Measurements from ENCODE around the gene CKM. TPM values are rescaled to one million over a fixed set of nuclear protein-coding genes. Genes with fewer than 3 reads are reported as not detected.

Gene CKM
- not detected for total RNA-seq

DNA sequence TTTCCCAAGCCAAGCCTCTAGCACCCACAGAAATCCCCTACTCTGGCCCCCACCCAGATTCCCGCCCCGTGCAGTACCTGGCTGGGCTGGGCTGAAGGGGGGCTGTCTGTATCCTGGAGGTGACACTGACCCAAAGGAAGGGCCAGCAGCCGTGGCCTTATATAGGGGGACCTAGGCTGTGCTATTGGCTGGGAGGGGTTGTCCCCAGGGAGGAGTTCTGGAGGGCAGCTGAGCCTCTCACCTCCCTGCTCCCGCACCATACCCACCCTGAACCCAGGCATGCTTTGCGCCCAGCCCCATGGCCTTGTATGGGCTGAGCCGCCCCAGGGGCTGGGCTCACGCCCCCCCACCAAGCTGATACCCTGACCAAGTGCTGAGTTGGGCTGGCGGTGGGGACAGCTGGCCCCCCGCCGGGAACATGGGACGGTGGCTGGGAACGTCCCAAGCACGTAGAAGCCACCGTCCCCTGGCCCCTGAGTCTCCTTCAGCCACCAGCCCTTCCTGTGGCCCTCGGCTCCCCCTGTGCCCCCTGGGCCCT, at the start of gene CKM:
TSS of gene CKM (minus strand) at position 132 of the 538 bp plus-strand sequence. CDS start 3,162 bp downstream, outside the sequence.
- H3K9me3 ChIP-seq: no peaks in the 10 kb centered on the region
- intact Hi-C loops (cut with DNase I): no loop called here
- no peak within 1 kb of the TSS for H3K27ac ChIP-seq
- peaks cover 7% of the 10 kb centered on the region for H3K27me3 ChIP-seq
- H3K36me3 ChIP-seq: no peaks in the 10 kb centered on the region
- H3K4me1 ChIP-seq: no peaks in the 10 kb centered on the region
- TF ChIP-seq POLR2A (IDR thresholded peaks at IDR 0.05) (no peak), POLR2AphosphoS5 (IDR thresholded peaks at IDR 0.05; ENCODE audit: insufficient read depth in 1 of 2, low read depth in 1 of 2) (no peak), CTCF (IDR thresholded peaks at IDR 0.05) (no peak)
- H3K4me3 ChIP-seq: peak within 1 kb of the TSS in 1 of 2 donors; percentile 8
- no peak for DNase-seq (ENCODE audit: extremely low spot score in 2 of 2)

DNA sequence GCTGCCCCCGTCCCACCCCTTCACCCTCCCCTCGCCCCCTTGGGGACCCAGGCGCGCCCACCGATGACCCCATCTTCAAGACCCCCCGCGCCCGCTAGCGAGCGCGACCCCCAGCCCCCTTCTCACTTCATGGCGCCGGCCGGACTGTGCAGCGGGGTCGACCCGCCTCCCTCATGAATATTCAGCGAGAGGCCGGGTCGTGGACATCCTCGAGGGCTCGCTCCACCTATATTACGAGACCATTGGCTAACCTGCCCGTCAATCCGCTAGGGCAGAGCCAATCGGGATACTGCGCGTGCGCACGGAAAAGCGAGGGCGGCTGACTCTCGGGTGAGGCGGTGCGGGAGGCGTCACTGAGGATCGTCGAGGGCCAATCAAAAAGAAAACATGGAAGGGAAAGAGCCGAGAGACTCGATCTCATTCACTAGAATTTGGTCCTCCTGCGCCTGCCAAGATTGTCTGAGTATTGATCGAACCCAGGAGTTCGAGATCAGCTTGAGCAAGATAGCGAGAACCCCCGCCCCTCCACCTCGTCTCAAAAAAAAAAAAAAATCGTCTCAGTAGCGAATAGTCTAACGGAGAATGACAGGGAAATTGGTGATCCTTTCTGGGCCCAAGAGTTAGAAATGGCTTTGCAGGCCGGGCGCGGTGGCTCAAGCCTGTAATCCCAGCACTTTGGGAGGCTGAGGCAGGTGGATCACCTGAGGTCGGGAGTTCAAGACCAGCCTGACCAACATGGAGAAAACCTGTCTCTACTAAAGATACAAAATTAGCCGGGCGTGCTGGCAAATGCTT, 47.9 kb upstream of the CKM start, which contains the start of gene ERCC2:
TSS of gene ERCC2 (minus strand) at position 164 of the 795 bp plus-strand sequence. CDS start at position 131, 33 bp downstream.
- intact Hi-C loops (cut with DNase I): no loop called here

GRCh38 chr19:45368737-45369340, 46.2 kb upstream of the CKM start:
- H3K4me1 ChIP-seq: peaks cover 11% of the 10 kb centered on the region
- H3K27me3 ChIP-seq: no peaks in the 10 kb centered on the region
- no peaks in the 10 kb centered on the region for H3K36me3 ChIP-seq
- intact Hi-C loops (cut with DNase I): no loop called here
- no peak overlapping the region for H3K27ac ChIP-seq
- no peak overlapping the region for H3K4me3 ChIP-seq
- TF ChIP-seq POLR2A (IDR thresholded peaks at IDR 0.05): no peak
- TF ChIP-seq POLR2AphosphoS5 (IDR thresholded peaks at IDR 0.05; ENCODE audit: insufficient read depth in 1 of 2, low read depth in 1 of 2): no peak
- no peak for TF ChIP-seq CTCF (IDR thresholded peaks at IDR 0.05)
- H3K9me3 ChIP-seq: no peaks in the 10 kb centered on the region
- DNase-seq (ENCODE audit: extremely low spot score in 2 of 2): no peak

More for the DNA sequence above, 47.9 kb upstream of the CKM start, which contains the start of gene ERCC2:
- H3K4me1 ChIP-seq: peaks cover 11% of the 10 kb centered on the region
- DNase-seq (ENCODE audit: extremely low spot score in 2 of 2): peak in 1 of 2 donors; percentile 99
- peak within 1 kb of the TSS; percentile 64 for H3K27ac ChIP-seq
- H3K4me3 ChIP-seq: peak within 1 kb of the TSS; percentile 74 to 91
- H3K27me3 ChIP-seq: no peaks in the 10 kb centered on the region
- no peaks in the 10 kb centered on the region for H3K36me3 ChIP-seq
- no peaks in the 10 kb centered on the region for H3K9me3 ChIP-seq
- peak; percentile 68 to 96 for TF ChIP-seq POLR2AphosphoS5 (IDR thresholded peaks at IDR 0.05; ENCODE audit: insufficient read depth in 1 of 2, low read depth in 1 of 2)
- TF ChIP-seq CTCF (IDR thresholded peaks at IDR 0.05): no peak
- no peak for TF ChIP-seq POLR2A (IDR thresholded peaks at IDR 0.05)

- TF ChIP-seq POLR2AphosphoS5 (IDR thresholded peaks at IDR 0.05; ENCODE audit: insufficient read depth in 1 of 2, low read depth in 1 of 2) (no peak), CTCF (IDR thresholded peaks at IDR 0.05) (no peak), POLR2A (IDR thresholded peaks at IDR 0.05) (no peak)
- Histone ChIP-seq H3K4me1 (peaks cover 11% of the 10 kb centered on the region), H3K9me3 (no peaks in the 10 kb centered on the region), H3K27ac (no peak overlapping the region), H3K27me3 (no peaks in the 10 kb centered on the region), H3K36me3 (no peaks in the 10 kb centered on the region), H3K4me3 (no peak overlapping the region)
- DNase-seq (ENCODE audit: extremely low spot score in 2 of 2): no peak
- intact Hi-C loops (cut with DNase I): no loop called here
These were observed 45.5 kb upstream of the CKM start for GRCh38 chr19:45368127-45368526.

Data from vagina (tissue), 2 donors.